Measurements from ENCODE around the gene SP7.
"Not testable (repeated sequence)": the region's sequence is repeated elsewhere in the genome, so short reads cannot be mapped to it uniquely, and the experiment has no call there.

SP7 gene

GRCh38 chr12:53320352-53321195 lies 15.6 kb downstream of the SP7 start:
- no peak for DNase-seq (ENCODE audit: low read depth)

GRCh38 chr12:53313996-53314395 lies 22.2 kb downstream of the SP7 start:
- DNase-seq (ENCODE audit: low read depth): no peak

DNA sequence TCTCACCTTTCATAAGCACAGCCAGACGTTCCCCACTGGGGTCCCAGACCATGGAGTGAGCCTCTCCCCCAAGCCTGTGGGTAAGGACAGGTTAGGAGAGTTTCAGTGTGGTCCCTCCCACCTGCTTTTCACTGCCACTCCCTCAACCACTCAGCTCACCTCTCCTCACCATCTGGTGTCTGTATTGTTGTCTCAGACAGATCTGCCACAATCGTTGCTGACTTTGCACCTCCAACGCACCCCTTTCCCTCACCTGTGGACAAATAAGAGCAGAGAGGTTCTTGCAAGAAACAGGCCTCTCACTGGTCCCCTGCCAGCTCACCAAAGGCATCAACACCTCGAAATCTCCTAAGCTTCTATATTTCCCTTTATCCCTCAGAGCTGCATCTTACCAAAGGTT lies 27.9 kb downstream of the SP7 start:
- DNase-seq (ENCODE audit: low read depth): no peak

DNA sequence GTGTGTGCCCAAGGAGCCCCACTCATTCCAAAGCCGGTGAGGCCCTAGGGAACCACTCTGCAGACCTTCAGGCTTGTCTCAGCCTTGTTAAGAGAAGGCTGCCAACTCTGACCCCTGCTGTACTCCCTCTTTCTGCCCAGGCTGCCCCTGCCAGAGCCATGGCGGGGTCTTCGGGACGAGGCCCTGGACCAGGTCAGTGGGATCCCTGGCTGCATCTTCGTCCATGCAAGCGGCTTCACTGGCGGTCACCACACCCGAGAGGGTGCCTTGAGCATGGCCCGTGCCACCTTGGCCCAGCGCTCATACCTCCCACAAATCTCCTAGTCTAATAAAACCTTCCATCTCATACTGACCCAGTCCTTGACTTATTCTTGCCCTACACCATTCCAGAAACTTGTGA lies 29.3 kb downstream of the SP7 start:
- DNase-seq (ENCODE audit: low read depth): no peak

- DNase-seq (ENCODE audit: low read depth): no peak
Measured at GRCh38 chr12:53302903-53303302, 33.3 kb downstream of the SP7 start.

DNA sequence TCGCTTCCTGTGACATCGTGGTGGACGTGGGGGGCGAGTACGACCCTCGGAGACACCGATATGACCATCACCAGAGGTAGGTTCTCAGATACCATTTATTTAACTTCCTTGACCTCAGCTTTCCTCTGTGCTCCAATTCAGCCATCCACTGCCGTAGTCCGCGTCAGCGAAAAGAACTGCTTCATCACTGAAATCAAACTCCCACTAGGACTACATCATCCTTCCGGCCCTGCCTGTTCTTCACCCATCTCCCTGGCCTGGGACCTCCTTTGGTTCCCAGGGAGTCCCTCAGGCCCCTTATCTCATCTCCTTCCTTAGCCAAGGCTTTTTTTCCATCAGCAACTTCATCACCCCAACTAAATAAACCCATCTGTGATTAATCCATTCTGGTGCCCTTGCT lies 36.0 kb downstream of the SP7 start:
- no peak for DNase-seq (ENCODE audit: low read depth)

- peak; percentile 60 for DNase-seq (ENCODE audit: low read depth)
Measured at GRCh38 chr12:53299454-53300180, 36.5 kb downstream of the SP7 start, which contains the start of gene MYG1. Gene MYG1, plus strand, starts transcription at chr12:53299695. Its CDS starts 43 bp downstream, at chr12:53299738.

GRCh38 chr12:53299101-53299453 lies 37.1 kb downstream of the SP7 start:
- no peak for DNase-seq (ENCODE audit: low read depth)

GRCh38 chr12:53298164-53298563 lies 38.0 kb downstream of the SP7 start:
- no peak for DNase-seq (ENCODE audit: low read depth)

DNA sequence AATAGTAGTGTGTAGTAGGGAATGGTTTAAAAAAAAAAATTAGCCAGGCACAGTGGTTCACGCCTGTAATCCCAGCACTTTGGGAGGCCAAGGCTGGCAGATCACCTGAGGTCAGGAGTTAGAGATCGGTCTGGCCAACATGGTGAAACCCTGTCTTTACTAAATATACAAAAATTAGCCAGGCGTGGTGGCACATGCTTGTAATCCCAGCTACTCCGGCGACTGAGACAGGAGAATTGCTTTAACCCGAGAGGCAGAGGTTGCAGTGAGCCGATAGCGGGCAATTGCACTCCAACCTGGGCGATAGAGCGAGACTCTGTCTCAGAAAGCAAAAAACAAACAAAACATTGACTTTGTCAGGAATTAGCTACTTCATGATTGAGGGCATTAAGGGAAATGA lies 39.0 kb downstream of the SP7 start:
- not testable (repeated sequence) for DNase-seq (ENCODE audit: low read depth)

GRCh38 chr12:53295891-53296219 lies 40.3 kb downstream of the SP7 start:
- DNase-seq (ENCODE audit: low read depth): no peak

GRCh38 chr12:53295070-53295890 lies 40.9 kb downstream of the SP7 start, which contains the start of gene PFDN5:
Gene PFDN5, plus strand, starts transcription at chr12:53295542. Its CDS starts 26 bp downstream, at chr12:53295568.
- peak; percentile 73 for DNase-seq (ENCODE audit: low read depth)

DNA sequence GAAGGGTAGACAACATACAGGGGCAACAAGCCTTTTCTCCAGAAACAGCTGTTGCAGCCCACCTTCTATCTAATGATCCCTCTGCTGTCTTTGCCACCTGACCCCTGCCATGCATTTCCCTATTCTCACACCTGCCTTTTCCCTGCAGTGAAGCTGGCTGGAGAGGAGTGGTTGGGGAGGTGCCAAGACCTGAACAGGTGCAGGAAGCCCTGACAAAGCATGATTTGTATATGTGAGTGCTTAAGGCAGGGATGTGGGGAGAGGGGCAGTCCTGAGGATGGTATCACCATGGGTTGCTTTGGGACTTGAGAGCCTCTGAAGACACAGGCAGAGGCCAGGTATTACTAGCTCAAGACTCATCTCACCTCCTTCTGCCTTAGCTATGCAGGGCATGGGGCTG lies 43.7 kb downstream of the SP7 start:
- DNase-seq (ENCODE audit: low read depth): no peak

DNA sequence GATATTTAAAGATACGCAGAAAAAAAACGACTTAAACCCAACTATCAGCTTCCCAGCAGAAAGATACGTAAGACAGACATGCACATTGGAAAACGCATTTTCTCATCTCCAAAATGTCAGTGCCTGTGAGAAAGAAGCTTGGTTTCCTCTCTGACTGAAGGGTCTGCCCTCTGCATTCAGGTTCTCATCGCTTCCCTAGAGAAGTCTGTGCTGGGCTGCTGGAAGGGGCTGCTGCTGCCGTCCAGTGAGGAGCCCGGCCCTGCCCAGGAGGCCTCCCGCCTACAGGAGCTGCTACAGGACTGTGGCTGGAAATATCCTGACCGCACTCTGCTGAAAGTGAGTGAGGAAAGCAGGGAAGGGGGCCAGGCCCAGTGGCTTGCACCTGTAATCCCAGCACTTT lies 45.5 kb downstream of the SP7 start:
- no peak for DNase-seq (ENCODE audit: low read depth)

DNA sequence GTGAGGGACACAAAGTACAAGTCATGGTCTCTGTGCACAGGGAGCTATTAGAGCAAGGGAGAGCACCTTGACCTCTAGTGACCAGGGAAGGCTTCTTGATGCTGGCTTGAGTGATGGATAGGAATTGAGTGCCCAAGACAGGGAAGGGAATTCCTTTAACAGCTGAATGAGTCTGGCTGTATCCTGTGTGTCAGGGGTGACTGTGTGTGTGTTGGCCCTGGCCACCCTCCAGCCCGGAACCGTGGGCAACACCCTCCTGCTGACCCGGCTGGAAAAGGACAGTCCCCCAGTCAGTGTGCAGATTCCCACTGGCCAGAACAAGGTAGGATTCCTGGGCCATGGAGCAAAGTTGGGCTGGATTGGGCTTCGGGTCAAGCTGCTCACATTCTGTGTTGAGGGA lies 46.3 kb downstream of the SP7 start:
- no peak for DNase-seq (ENCODE audit: low read depth)

DNA sequence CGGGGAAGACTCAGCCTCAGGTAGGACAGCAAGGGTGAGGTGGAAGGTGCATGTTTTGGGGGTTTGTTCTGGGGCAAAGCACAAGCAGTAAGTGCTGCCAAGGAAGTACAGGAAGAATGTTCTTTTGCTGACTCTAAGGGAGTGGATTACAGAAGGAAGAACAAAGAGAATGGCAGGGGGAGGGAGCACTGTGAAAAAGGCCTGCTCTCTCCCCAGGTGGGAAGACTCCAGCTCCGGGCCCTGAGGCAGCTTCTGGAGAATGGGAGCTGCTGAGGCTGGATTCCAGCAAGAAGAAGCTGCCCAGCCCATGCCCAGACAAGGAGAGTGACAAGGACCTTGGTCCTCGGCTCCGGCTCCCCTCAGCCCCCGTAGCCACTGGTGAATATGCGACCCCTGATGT lies 47.8 kb downstream of the SP7 start:
- no peak for DNase-seq (ENCODE audit: low read depth)

DNA sequence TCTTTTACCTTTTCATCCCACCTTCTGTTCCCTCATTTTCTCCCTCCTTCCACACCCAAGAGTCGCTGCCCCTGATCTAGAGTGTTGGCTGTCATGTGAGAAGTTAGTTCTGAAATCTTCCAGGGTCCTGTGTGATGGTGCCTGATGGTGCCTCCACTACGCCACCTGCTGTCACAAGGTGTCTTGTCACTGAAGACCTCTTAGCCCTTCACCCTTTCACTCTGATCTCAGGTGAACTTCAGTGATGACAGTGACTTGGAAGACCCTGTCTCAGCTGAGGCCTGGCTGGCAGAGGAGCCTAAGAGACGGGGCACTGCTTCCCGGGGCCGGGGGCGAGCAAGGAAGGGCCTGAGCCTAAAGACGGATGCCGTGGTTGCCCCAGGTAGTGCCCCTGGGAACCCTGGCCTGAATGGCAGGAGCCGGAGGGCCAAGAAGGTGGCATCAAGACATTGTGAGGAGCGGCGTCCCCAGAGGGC lies 48.4 kb downstream of the SP7 start:
- no peak for DNase-seq (ENCODE audit: low read depth)

DNA sequence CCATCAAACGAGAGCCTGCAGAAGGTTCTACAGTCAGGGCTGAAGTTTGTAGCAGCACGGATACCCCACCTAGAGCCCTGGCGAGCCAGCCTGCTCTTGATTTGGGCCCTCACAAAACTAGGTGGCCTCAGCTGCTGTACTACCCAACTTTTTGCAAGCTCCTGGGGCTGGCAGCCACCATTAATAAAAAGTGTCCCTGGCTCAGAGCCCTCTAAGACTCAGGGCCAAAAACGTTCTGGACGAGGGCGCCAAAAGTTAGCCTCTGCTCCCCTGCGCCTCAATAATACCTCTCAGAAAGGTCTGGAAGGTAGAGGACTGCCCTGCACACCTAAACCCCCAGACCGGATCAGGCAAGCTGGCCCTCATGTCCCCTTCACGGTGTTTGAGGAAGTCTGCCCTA lies 49.7 kb downstream of the SP7 start:
- DNase-seq (ENCODE audit: low read depth): no peak

DNA sequence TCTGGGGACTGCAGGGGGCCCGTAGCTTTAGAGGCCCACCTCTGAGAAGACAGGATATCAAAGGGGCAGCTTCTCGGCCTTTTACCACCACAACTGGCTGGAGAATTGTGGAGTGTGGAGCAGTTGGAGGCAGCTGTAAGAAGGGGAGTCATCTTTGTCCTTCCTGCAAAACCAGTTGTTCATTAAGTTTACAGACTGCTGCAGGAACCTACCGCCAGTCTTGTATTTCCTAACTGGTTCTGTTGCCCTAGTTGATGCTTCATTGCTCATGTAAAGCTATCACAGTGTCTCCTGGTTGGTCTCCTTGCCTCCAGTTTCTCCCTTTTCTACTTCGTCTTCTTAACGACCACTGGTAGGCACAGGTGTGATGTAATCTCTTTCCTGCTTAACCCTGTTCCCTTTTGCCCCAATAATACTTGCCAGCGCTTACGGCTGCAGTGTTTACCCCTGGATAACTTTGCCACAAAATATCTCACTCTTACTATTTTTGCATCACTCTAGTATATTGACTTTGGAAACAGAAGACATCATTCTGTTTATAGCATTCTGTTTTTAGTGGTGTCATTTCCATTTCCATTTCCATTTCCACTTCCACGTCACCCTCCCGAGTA lies 56.2 kb downstream of the SP7 start:
- DNase-seq (ENCODE audit: low read depth): no peak

DNA sequence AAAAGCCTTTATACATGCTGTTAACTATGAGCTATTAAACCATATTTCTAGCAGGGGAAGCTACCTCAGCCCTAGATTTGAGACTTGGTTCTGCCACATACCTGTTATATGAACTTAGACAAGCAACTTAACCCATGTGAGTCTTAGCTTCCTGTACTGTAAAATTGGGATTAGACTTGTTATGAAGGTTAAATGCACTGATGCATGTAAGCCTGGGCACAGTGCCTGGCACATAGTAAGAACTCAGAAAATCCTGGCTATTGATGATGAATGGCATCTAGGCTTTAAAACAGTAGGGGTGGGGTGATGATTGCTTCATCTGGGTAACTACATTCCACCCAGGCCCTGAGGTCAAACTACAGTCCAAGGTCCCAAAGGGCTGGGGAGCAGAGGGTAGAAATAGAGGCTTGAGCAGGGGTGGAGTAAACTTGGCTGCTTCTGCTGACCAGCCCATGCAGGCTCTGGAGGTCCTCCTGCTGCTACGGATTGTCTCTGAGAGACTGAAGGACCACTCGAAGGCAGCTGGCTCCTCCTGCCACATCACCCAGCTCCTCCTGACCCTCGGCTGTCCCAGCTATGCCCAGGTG lies 56.8 kb downstream of the SP7 start:
- no peak for DNase-seq (ENCODE audit: low read depth)

DNA sequence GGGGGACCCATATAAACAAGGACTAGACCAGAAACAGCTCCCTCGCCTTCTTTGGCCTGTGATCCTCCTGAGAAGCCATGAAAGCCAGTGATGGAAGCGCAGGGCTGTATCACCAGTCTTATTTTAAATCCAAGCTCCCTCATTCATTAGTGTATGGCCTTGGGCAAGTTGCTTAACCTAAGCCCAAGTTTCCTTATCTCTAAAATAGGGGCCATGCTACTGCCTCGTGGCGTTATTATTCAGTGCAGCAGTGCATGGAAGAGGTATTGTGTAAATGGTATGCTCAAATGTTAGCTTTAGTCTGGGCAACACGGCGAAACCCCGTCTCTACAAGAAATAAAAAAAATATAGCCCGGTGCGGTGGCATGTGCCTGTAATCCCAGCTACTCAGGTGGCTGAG lies 58.2 kb downstream of the SP7 start:
- DNase-seq (ENCODE audit: low read depth): no peak
